ENCODE results near the gene CNTNAP5.

- TF ChIP-seq CTCF (conservative IDR thresholded peaks at IDR 0.05; ENCODE audit: low read depth, low read length) (no peak), POLR2A (IDR thresholded peaks at IDR 0.05; ENCODE audit: low read depth, low read length) (no peak), USF2 (IDR thresholded peaks at IDR 0.05; ENCODE audit: low read depth, low read length) (no peak), CEBPB (IDR thresholded peaks at IDR 0.05; ENCODE audit: low read depth, low read length) (no peak), ELK1 (IDR thresholded peaks at IDR 0.05; ENCODE audit: borderline replicate concordance, low read depth, low read length) (no peak), FOS (IDR thresholded peaks at IDR 0.05; ENCODE audit: low read depth, low read length) (no peak), MXI1 (IDR thresholded peaks at IDR 0.05; ENCODE audit: borderline replicate concordance, low read depth, low read length) (no peak), SMC3 (IDR thresholded peaks at IDR 0.05; ENCODE audit: low read depth, low read length) (no peak), RAD21 (IDR thresholded peaks at IDR 0.05; ENCODE audit: low read length) (no peak), NFE2L2 (IDR thresholded peaks at IDR 0.05; ENCODE audit: low read depth, low read length) (no peak), RCOR1 (IDR thresholded peaks at IDR 0.05; ENCODE audit: insufficient replicate concordance, low read length) (no peak), MAZ (IDR thresholded peaks at IDR 0.05; ENCODE audit: borderline replicate concordance, low read depth, low read length) (no peak)
Measured at GRCh38 chr2:124159166-124159565, 134.1 kb downstream of the CNTNAP5 start.

All from IMR-90 (cell line).